Stimulated activated effector memory CD8-positive, alpha-beta T cell treated with anti-CD3 and anti-CD28 coated beads, Interleukin-12 subunit alpha, Interleukin-12 subunit beta, amount 100 ng/mL, for 72 hours (primary cell): Measurements from ENCODE around the gene TMEM260.
"Not testable (repeated sequence)": the region's sequence is repeated elsewhere in the genome, so short reads cannot be mapped to it uniquely, and the experiment has no call there.

Experiments used
- ATAC-seq: fragments of 150-1000 bp; cut with Tn5 transposase; 2 replicates; pipeline ENCODE4 v1.10.0; 2021
- DNase-seq, 2 donors: peaks; one replicate each; pipeline ENCODE4 v3.0.0; 2021 to 2022; ENCODE audit warnings: low spot score in 2 of 2
- H3K27ac Mint-ChIP-seq: one replicate; pipeline ENCODE4 v1.8.0; 2022; ENCODE audit warnings: mild to moderate bottlenecking, mixed read lengths
- H3K36me3 Mint-ChIP-seq: one replicate; pipeline ENCODE4 v1.8.0; 2022; ENCODE audit warnings: mild to moderate bottlenecking, mixed read lengths
- H3K4me1 Mint-ChIP-seq: one replicate; pipeline ENCODE4 v1.8.0; 2022; ENCODE audit warnings: mixed read lengths
- H3K4me3 Mint-ChIP-seq: one replicate; pipeline ENCODE4 v1.8.0; 2022; ENCODE audit warnings: mild to moderate bottlenecking, mixed read lengths
- H3K9me3 Mint-ChIP-seq: one replicate; pipeline ENCODE4 v1.8.0; 2022; ENCODE audit warnings: mixed read lengths

Gene TMEM260

GRCh38 chr14:56678838-56679237 is 99.2 kb downstream of the TMEM260 start:
- H3K9me3 Mint-ChIP-seq: peaks cover 2% of the 10 kb centered on the region
- ATAC-seq (no peak), DNase-seq (no peak)
- H3K36me3 Mint-ChIP-seq: no peaks in the 10 kb centered on the region
- no peak overlapping the region for H3K4me3 Mint-ChIP-seq
- no peak overlapping the region for H3K27ac Mint-ChIP-seq
- no peaks in the 10 kb centered on the region for H3K4me1 Mint-ChIP-seq

- no peaks in the 10 kb centered on the region for H3K36me3 Mint-ChIP-seq
- ATAC-seq (no peak), DNase-seq (no peak)
- no peaks in the 10 kb centered on the region for H3K4me1 Mint-ChIP-seq
- no peak overlapping the region for H3K27ac Mint-ChIP-seq
- no peak overlapping the region for H3K4me3 Mint-ChIP-seq
- no peaks in the 10 kb centered on the region for H3K9me3 Mint-ChIP-seq
These were observed 106.8 kb downstream of the TMEM260 start for GRCh38 chr14:56686416-56686815.

- Mint-ChIP-seq H3K4me3 (no peak overlapping the region), H3K27ac (no peak overlapping the region), H3K36me3 (no peaks in the 10 kb centered on the region), H3K4me1 (no peaks in the 10 kb centered on the region), H3K9me3 (no peaks in the 10 kb centered on the region)
- ATAC-seq (no peak), DNase-seq (no peak)
These were observed 107.5 kb downstream of the TMEM260 start for GRCh38 chr14:56687123-56687522.

DNA sequence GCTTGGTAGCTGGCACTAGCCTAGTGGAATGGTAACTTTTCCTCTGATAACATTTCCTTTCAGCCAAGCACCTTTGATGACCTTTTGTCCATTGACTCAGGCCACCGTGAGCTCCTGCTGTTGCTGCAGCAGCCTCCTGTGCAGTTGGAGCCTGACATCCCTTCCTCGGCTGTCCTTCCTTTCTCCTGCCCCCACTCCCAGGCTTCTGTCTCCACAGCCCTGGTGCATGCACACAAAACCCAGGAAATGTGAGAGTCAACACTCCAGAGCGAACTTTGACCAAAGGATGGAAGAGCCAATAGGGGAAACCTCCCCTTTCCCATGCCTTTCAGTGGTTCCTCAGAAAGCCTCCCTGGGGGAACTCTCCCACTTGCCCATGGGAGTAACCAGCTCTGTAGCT is 115.0 kb downstream of the TMEM260 start:
- Mint-ChIP-seq H3K4me1 (no peaks in the 10 kb centered on the region), H3K27ac (no peak overlapping the region), H3K9me3 (no peaks in the 10 kb centered on the region), H3K4me3 (no peak overlapping the region), H3K36me3 (no peaks in the 10 kb centered on the region)
- DNase-seq: no peak
- ATAC-seq: no peak

- not testable (repeated sequence) for ATAC-seq, H3K9me3 Mint-ChIP-seq, H3K36me3 Mint-ChIP-seq, H3K27ac Mint-ChIP-seq, H3K4me1 Mint-ChIP-seq, DNase-seq, H3K4me3 Mint-ChIP-seq
These were observed 115.6 kb downstream of the TMEM260 start for GRCh38 chr14:56695216-56695615.
